ENCODE results near the gene FAM107B.

FAM107B gene

DNA sequence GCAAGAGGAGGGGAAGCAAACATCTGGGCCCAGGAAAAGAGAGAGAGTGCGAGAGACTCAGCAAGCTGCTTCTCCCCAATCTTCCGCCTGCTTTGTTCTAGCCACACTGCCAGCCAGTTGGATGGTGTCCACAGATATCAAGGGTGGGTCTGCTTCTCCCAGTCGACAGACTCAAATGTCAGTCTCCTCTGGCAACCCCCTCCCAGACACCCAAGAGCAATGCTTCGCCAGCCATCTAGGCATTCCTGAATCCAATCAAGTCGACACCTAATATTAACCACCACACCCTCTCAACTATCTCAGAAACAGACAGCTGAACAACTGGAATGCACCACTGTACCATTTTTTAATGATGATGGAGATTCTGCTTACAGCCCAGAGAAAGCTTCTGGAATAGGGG lies 57.1 kb downstream of the FAM107B start:
- ChIA-PET POLR2A (no interaction called here), CTCF (no interaction called here)

More for the DNA sequence above, 57.1 kb downstream of the FAM107B start:
- H3K36me3 ChIP-seq (ENCODE audit: control insufficient read depth in 2 of 2, insufficient read depth in 1 of 2, low read length in 2 of 2) = no peaks in the 10 kb centered on the region
- TF ChIP-seq ZNF623 (tag by site-specific recombination; IDR thresholded peaks at IDR 0.05) (no peak), ZFP41 (tag by site-specific recombination; IDR thresholded peaks at IDR 0.05; ENCODE audit: borderline replicate concordance) (no peak), ZNF239 (tag by site-specific recombination; IDR thresholded peaks at IDR 0.05) (no peak), ZNF169 (tag by site-specific recombination; IDR thresholded peaks at IDR 0.05) (no peak), ZFP3 (tag by site-specific recombination; IDR thresholded peaks at IDR 0.05; ENCODE audit: low read depth) (no peak), ZNF157 (tag by site-specific recombination; IDR thresholded peaks at IDR 0.05) (no peak), ZNF560 (tag by site-specific recombination; IDR thresholded peaks at IDR 0.05; ENCODE audit: borderline replicate concordance) (no peak), ZNF747 (tag by site-specific recombination; IDR thresholded peaks at IDR 0.05) (no peak), ZNF366 (tag by site-specific recombination; conservative IDR thresholded peaks at IDR 0.05) (no peak), KLF8 (tag by site-specific recombination; IDR thresholded peaks at IDR 0.05) (no peak), ZFP37 (tag by site-specific recombination; IDR thresholded peaks at IDR 0.05) (no peak), YY1 (tag by site-specific recombination; IDR thresholded peaks at IDR 0.05) (no peak), ZNF404 (tag by site-specific recombination; IDR thresholded peaks at IDR 0.05) (no peak), ZNF768 (tag by site-specific recombination; IDR thresholded peaks at IDR 0.05) (no peak)
- TF ChIP-seq, protein P1, sequence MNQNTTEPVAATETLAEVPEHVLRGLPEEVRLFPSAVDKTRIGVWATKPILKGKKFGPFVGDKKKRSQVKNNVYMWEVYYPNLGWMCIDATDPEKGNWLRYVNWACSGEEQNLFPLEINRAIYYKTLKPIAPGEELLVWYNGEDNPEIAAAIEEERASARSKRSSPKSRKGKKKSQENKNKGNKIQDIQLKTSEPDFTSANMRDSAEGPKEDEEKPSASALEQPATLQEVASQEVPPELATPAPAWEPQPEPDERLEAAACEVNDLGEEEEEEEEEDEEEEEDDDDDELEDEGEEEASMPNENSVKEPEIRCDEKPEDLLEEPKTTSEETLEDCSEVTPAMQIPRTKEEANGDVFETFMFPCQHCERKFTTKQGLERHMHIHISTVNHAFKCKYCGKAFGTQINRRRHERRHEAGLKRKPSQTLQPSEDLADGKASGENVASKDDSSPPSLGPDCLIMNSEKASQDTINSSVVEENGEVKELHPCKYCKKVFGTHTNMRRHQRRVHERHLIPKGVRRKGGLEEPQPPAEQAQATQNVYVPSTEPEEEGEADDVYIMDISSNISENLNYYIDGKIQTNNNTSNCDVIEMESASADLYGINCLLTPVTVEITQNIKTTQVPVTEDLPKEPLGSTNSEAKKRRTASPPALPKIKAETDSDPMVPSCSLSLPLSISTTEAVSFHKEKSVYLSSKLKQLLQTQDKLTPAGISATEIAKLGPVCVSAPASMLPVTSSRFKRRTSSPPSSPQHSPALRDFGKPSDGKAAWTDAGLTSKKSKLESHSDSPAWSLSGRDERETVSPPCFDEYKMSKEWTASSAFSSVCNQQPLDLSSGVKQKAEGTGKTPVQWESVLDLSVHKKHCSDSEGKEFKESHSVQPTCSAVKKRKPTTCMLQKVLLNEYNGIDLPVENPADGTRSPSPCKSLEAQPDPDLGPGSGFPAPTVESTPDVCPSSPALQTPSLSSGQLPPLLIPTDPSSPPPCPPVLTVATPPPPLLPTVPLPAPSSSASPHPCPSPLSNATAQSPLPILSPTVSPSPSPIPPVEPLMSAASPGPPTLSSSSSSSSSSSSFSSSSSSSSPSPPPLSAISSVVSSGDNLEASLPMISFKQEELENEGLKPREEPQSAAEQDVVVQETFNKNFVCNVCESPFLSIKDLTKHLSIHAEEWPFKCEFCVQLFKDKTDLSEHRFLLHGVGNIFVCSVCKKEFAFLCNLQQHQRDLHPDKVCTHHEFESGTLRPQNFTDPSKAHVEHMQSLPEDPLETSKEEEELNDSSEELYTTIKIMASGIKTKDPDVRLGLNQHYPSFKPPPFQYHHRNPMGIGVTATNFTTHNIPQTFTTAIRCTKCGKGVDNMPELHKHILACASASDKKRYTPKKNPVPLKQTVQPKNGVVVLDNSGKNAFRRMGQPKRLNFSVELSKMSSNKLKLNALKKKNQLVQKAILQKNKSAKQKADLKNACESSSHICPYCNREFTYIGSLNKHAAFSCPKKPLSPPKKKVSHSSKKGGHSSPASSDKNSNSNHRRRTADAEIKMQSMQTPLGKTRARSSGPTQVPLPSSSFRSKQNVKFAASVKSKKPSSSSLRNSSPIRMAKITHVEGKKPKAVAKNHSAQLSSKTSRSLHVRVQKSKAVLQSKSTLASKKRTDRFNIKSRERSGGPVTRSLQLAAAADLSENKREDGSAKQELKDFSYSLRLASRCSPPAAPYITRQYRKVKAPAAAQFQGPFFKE (tag by site-specific recombination; IDR thresholded peaks at IDR 0.05; ENCODE audit: borderline replicate concordance) = no peak
- TF ChIP-seq, protein P2, sequence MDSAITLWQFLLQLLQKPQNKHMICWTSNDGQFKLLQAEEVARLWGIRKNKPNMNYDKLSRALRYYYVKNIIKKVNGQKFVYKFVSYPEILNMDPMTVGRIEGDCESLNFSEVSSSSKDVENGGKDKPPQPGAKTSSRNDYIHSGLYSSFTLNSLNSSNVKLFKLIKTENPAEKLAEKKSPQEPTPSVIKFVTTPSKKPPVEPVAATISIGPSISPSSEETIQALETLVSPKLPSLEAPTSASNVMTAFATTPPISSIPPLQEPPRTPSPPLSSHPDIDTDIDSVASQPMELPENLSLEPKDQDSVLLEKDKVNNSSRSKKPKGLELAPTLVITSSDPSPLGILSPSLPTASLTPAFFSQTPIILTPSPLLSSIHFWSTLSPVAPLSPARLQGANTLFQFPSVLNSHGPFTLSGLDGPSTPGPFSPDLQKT (IDR thresholded peaks at IDR 0.05; ENCODE audit: borderline replicate concordance, low read depth, low read length) = no peak
- TF ChIP-seq, protein P3, sequence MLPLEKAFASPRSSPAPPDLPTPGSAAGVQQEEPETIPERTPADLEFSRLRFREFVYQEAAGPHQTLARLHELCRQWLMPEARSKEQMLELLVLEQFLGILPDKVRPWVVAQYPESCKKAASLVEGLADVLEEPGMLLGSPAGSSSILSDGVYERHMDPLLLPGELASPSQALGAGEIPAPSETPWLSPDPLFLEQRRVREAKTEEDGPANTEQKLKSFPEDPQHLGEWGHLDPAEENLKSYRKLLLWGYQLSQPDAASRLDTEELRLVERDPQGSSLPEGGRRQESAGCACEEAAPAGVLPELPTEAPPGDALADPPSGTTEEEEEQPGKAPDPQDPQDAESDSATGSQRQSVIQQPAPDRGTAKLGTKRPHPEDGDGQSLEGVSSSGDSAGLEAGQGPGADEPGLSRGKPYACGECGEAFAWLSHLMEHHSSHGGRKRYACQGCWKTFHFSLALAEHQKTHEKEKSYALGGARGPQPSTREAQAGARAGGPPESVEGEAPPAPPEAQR (tag by site-specific recombination; IDR thresholded peaks at IDR 0.05) = no peak
- TF ChIP-seq, protein P4, sequence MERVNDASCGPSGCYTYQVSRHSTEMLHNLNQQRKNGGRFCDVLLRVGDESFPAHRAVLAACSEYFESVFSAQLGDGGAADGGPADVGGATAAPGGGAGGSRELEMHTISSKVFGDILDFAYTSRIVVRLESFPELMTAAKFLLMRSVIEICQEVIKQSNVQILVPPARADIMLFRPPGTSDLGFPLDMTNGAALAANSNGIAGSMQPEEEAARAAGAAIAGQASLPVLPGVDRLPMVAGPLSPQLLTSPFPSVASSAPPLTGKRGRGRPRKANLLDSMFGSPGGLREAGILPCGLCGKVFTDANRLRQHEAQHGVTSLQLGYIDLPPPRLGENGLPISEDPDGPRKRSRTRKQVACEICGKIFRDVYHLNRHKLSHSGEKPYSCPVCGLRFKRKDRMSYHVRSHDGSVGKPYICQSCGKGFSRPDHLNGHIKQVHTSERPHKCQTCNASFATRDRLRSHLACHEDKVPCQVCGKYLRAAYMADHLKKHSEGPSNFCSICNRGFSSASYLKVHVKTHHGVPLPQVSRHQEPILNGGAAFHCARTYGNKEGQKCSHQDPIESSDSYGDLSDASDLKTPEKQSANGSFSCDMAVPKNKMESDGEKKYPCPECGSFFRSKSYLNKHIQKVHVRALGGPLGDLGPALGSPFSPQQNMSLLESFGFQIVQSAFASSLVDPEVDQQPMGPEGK (tag by site-specific recombination; IDR thresholded peaks at IDR 0.05) = no peak
- TF ChIP-seq, protein P5, sequence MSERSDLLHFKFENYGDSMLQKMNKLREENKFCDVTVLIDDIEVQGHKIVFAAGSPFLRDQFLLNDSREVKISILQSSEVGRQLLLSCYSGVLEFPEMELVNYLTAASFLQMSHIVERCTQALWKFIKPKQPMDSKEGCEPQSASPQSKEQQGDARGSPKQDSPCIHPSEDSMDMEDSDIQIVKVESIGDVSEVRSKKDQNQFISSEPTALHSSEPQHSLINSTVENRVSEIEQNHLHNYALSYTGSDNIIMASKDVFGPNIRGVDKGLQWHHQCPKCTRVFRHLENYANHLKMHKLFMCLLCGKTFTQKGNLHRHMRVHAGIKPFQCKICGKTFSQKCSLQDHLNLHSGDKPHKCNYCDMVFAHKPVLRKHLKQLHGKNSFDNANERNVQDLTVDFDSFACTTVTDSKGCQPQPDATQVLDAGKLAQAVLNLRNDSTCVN (tag by site-specific recombination; optimal IDR thresholded peaks at IDR 0.05) = no peak
- TF ChIP-seq, protein P6, sequence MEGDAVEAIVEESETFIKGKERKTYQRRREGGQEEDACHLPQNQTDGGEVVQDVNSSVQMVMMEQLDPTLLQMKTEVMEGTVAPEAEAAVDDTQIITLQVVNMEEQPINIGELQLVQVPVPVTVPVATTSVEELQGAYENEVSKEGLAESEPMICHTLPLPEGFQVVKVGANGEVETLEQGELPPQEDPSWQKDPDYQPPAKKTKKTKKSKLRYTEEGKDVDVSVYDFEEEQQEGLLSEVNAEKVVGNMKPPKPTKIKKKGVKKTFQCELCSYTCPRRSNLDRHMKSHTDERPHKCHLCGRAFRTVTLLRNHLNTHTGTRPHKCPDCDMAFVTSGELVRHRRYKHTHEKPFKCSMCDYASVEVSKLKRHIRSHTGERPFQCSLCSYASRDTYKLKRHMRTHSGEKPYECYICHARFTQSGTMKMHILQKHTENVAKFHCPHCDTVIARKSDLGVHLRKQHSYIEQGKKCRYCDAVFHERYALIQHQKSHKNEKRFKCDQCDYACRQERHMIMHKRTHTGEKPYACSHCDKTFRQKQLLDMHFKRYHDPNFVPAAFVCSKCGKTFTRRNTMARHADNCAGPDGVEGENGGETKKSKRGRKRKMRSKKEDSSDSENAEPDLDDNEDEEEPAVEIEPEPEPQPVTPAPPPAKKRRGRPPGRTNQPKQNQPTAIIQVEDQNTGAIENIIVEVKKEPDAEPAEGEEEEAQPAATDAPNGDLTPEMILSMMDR (tag by site-specific recombination; IDR thresholded peaks at IDR 0.05) = no peak
- H3K4me3 ChIP-seq (ENCODE audit: low read depth, low read length) = no peak overlapping the region
- 0 out of 2 replicates have a peak, but pooled peaks cover 6% of the 10 kb centered on the region for H3K4me1 ChIP-seq (ENCODE audit: control insufficient read depth, insufficient read depth, low read length)
- no peaks in the 10 kb centered on the region for H3K9me3 ChIP-seq (ENCODE audit: control insufficient read depth, insufficient read depth, low read depth, low read length)
- no peak overlapping the region for H3K27ac ChIP-seq (ENCODE audit: extremely low read depth, low read depth, low read length)

All from HEK293 (cell line).